Vagina (tissue), 2 donors: Measurements from ENCODE around the gene TMEM154. TPM values are rescaled to one million over a fixed set of nuclear protein-coding genes. Genes with fewer than 3 reads are reported as not detected.

Source experiments
- DNase-seq, 2 donors: peaks; one replicate each; pipeline ENCODE4 v3.0.0-alpha.2; 2017; ENCODE audit errors: extremely low spot score in 2 of 2
- H3K27ac ChIP-seq: fragments of 200-600 bp; sonication (generic); one replicate; pipeline ENCODE4 v1.5.1; 2019
- H3K27me3 ChIP-seq: fragments of 200-600 bp; sonication (generic); one replicate; pipeline ENCODE4 v1.5.1; 2019
- H3K36me3 ChIP-seq, 2 donors: fragments of 200-600 bp; sonication (generic); one replicate each; pipeline ENCODE4 v1.5.1; 2017 to 2019
- H3K4me1 ChIP-seq: fragments of 200-600 bp; sonication (generic); one replicate; pipeline ENCODE4 v1.5.1; 2019
- H3K4me3 ChIP-seq, 2 donors: fragments of 200-600 bp; sonication (generic); 1 replicate in 1 of 2; 2 replicates in 1 of 2; pipeline ENCODE4 v1.5.1; 2016 to 2019
- H3K9me3 ChIP-seq: fragments of 200-600 bp; sonication (generic); one replicate; pipeline ENCODE4 v1.5.1; 2019
- CTCF ChIP-seq, 3 experiments: fragments of 450-650 bp in 2 of 3; fragments of 200-600 bp in 1 of 3; sonication (generic) in 1 of 3; IDR thresholded peaks; one replicate each; pipeline ENCODE4 v1.5.1; 2017 to 2019; ENCODE audit warnings: antibody characterized with exemption in 3 of 3, mild to moderate bottlenecking in 2 of 3, moderate library complexity in 2 of 3
- POLR2A ChIP-seq, 2 donors: fragments of 450-650 bp; IDR thresholded peaks; one replicate each; pipeline ENCODE4 v1.6.1; 2017; ENCODE audit warnings: antibody characterized with exemption in 2 of 2, mild to moderate bottlenecking in 2 of 2, moderate library complexity in 2 of 2
- POLR2AphosphoS5 ChIP-seq, 2 donors: sonication (generic); formaldehyde crosslinking; IDR thresholded peaks; one replicate each; pipeline ENCODE4 v1.9.0; 2017; ENCODE audit warnings: antibody characterized with exemption in 2 of 2, mild to moderate bottlenecking in 2 of 2, low read depth in 1 of 2; ENCODE audit not compliant: insufficient read depth in 1 of 2
- intact Hi-C: fragments of 100-400 bp; cut with DNase I; formaldehyde crosslinking; loops from one replicate; pipeline ENCODE4 v1.15.1; 2023
- total RNA-seq: library from RNA; depleted of rRNA; stranded (reverse); fragments of >200 nt; gene quantifications from one replicate; pipeline ENCODE4 v1.2.3, GENCODE V29; 2016

Gene TMEM154
- total RNA-seq, 1 donor from 2014 or later: 33.1 TPM

GRCh38 chr4:152704788-152705187, 25.0 kb upstream of the TMEM154 start:
- Histone ChIP-seq H3K4me1 (no peaks in the 10 kb centered on the region), H3K9me3 (no peaks in the 10 kb centered on the region), H3K4me3 (no peak overlapping the region), H3K36me3 (no peaks in the 10 kb centered on the region), H3K27ac (no peak overlapping the region), H3K27me3 (no peaks in the 10 kb centered on the region)
- intact Hi-C loops: no loop called here
- DNase-seq: no peak
- TF ChIP-seq POLR2A (IDR thresholded peaks at IDR 0.05) (no peak), POLR2AphosphoS5 (IDR thresholded peaks at IDR 0.05; ENCODE audit: insufficient read depth in 1 of 2, low read depth in 1 of 2) (no peak), CTCF (IDR thresholded peaks at IDR 0.05) (no peak)

GRCh38 chr4:152700151-152700550, 20.4 kb upstream of the TMEM154 start:
- H3K36me3 ChIP-seq: no peaks in the 10 kb centered on the region
- H3K27ac ChIP-seq: no peak overlapping the region
- no peak overlapping the region for H3K4me3 ChIP-seq
- no peak for DNase-seq
- no peaks in the 10 kb centered on the region for H3K4me1 ChIP-seq
- H3K9me3 ChIP-seq: no peaks in the 10 kb centered on the region
- intact Hi-C loops: no loop called here
- TF ChIP-seq POLR2A (IDR thresholded peaks at IDR 0.05) (no peak), POLR2AphosphoS5 (IDR thresholded peaks at IDR 0.05; ENCODE audit: insufficient read depth in 1 of 2, low read depth in 1 of 2) (no peak), CTCF (IDR thresholded peaks at IDR 0.05) (no peak)
- H3K27me3 ChIP-seq: no peaks in the 10 kb centered on the region

- Histone ChIP-seq H3K4me3 (no peak overlapping the region), H3K27me3 (no peaks in the 10 kb centered on the region), H3K4me1 (peaks cover 3% of the 10 kb centered on the region), H3K9me3 (no peaks in the 10 kb centered on the region), H3K36me3 (no peaks in the 10 kb centered on the region), H3K27ac (no peak overlapping the region)
- intact Hi-C loops: no loop called here
- TF ChIP-seq POLR2AphosphoS5 (IDR thresholded peaks at IDR 0.05; ENCODE audit: insufficient read depth in 1 of 2, low read depth in 1 of 2): no peak
- no peak for TF ChIP-seq POLR2A (IDR thresholded peaks at IDR 0.05)
- no peak for TF ChIP-seq CTCF (IDR thresholded peaks at IDR 0.05)
- no peak for DNase-seq
Measured at GRCh38 chr4:152699313-152699712, 19.5 kb upstream of the TMEM154 start.

GRCh38 chr4:152698089-152698499, 18.3 kb upstream of the TMEM154 start:
- H3K36me3 ChIP-seq: no peaks in the 10 kb centered on the region
- no peak overlapping the region for H3K4me3 ChIP-seq
- intact Hi-C loops: no loop called here
- H3K4me1 ChIP-seq: peaks cover 6% of the 10 kb centered on the region
- H3K27ac ChIP-seq: no peak overlapping the region
- no peaks in the 10 kb centered on the region for H3K9me3 ChIP-seq
- H3K27me3 ChIP-seq: no peaks in the 10 kb centered on the region
- TF ChIP-seq CTCF (IDR thresholded peaks at IDR 0.05) (no peak), POLR2A (IDR thresholded peaks at IDR 0.05) (no peak), POLR2AphosphoS5 (IDR thresholded peaks at IDR 0.05; ENCODE audit: insufficient read depth in 1 of 2, low read depth in 1 of 2) (no peak)
- DNase-seq: no peak

- no peak overlapping the region for H3K27ac ChIP-seq
- no peak overlapping the region for H3K4me3 ChIP-seq
- TF ChIP-seq POLR2AphosphoS5 (IDR thresholded peaks at IDR 0.05; ENCODE audit: insufficient read depth in 1 of 2, low read depth in 1 of 2) (peak in 1 of 2 donors; percentile 49), POLR2A (IDR thresholded peaks at IDR 0.05) (no peak)
- peaks cover 6% of the 10 kb centered on the region for H3K4me1 ChIP-seq
- no peaks in the 10 kb centered on the region for H3K9me3 ChIP-seq
- no peaks in the 10 kb centered on the region for H3K36me3 ChIP-seq
- H3K27me3 ChIP-seq: no peaks in the 10 kb centered on the region
- intact Hi-C loops: no loop called here
- no peak for DNase-seq
Measured at GRCh38 chr4:152697284-152698088, 17.7 kb upstream of the TMEM154 start.
